ENCODE results near the gene DNM2. TPM values are rescaled to one million over a fixed set of nuclear protein-coding genes. Genes with fewer than 3 reads are reported as not detected.

Gene DNM2
- total and polyA plus RNA-seq, 2 of the 13 experiments (the other 11 are each of a cell fraction or from before 2014, with no cell fraction given), result 41.7 to 59.8 TPM

GRCh38 chr19:10762656-10763055 lies 44.8 kb downstream of the DNM2 start (continued):
- TF ChIP-seq ZUFSP (CRISPR knock-in tag; IDR thresholded peaks at IDR 0.05; ENCODE audit: borderline replicate concordance), result no peak
- TF ChIP-seq FOXC1 (CRISPR knock-in tag; IDR thresholded peaks at IDR 0.05; ENCODE audit: borderline replicate concordance), result no peak

GRCh38 chr19:10763411-10763810 lies 45.5 kb downstream of the DNM2 start:
- peaks cover 9% of the 10 kb centered on the region; the same call in 1 of the 2 replicates for H4K20me1 ChIP-seq (ENCODE audit: insufficient read depth, low read length)
- peak overlapping the region; percentile 57 for H3K27ac ChIP-seq (ENCODE audit: extremely low read length, insufficient read depth, low read length)
- POLR2A ChIA-PET, result no interaction called here
- H3K4me2 ChIP-seq (ENCODE audit: low read depth, low read length), result peak overlapping the region; percentile 68; the same call in 1 of the 2 replicates
- H3K36me3 ChIP-seq (replicated peaks in 1 of 2; ENCODE audit: control insufficient read depth in 1 of 2, insufficient read depth in 2 of 2, low read length in 2 of 2), result peaks cover 8 to 22% of the 10 kb centered on the region in 2 experiments; a peak in 3 of 5 replicates
- CTCF ChIA-PET (ENCODE audit: low intra/inter-chr PET ratio, low total read pairs), result no interaction called here
- H3K9me3 ChIP-seq (ENCODE audit: low read length), result no peaks in the 10 kb centered on the region
- H3K9ac ChIP-seq (ENCODE audit: insufficient read depth, low read depth, low read length), result no peak overlapping the region
- DNase-seq (ENCODE audit: low spot score), result no peak
- FAIRE-seq, result no peak
- H3K27me3 ChIP-seq (ENCODE audit: control insufficient read depth in 1 of 2, insufficient read depth in 2 of 2, low read length in 2 of 2), result no peaks in the 10 kb centered on the region
- H2AFZ ChIP-seq (ENCODE audit: low read length), result no peak overlapping the region
- intact Hi-C loops (cut with micrococcal nuclease; ENCODE audit: unreplicated experiment), result no loop called here
- H3K79me2 ChIP-seq (ENCODE audit: insufficient read depth, low read length), result peaks cover 26% of the 10 kb centered on the region
- H3K4me1 ChIP-seq (ENCODE audit: insufficient read depth, low read length), result peaks cover 62% of the 10 kb centered on the region
- TF ChIP-seq ZNF558 (CRISPR knock-in tag; IDR thresholded peaks at IDR 0.05; ENCODE audit: borderline replicate concordance) (0 out of 2 replicates have a peak, but pooled peaks have one; percentile 8), REL (CRISPR knock-in tag; conservative IDR thresholded peaks at IDR 0.05) (no peak), SMC3 (IDR thresholded peaks at IDR 0.05; ENCODE audit: low read length) (no peak), NCOA1 (CRISPR knock-in tag; IDR thresholded peaks at IDR 0.05) (no peak), ZNF691 (CRISPR knock-in tag; IDR thresholded peaks at IDR 0.05; ENCODE audit: borderline replicate concordance, low read depth) (0 out of 2 replicates have a peak, but pooled peaks have one; percentile 16)
- no peak overlapping the region for H3K4me3 ChIP-seq (replicated peaks in 1 of 3; ENCODE audit: insufficient read depth in 1 of 3, low read depth in 2 of 3, low read length in 3 of 3)
- no TSS peak for BruUV-seq (replicated peaks)
- ATAC-seq, result no peak; the same call in 2 of the 3 replicates
- 100% methylated on average over 3 of the region's 5 CpGs for WGBS (ENCODE audit: low lambda C conversion rate)
- in situ Hi-C loops (cut with HindIII; ENCODE audit: extremely low pct_ligation_motif_present, low pct_unique_long_range_greater_than_20kb), result no loop called here

Measured in HepG2 (cell line).